IMR-90 (cell line): Measurements from ENCODE around the gene ZNF263. TPM values are rescaled to one million over a fixed set of nuclear protein-coding genes. Genes with fewer than 3 reads are reported as not detected.

ENCODE experiments used
- ATAC-seq: fragments of 200-7000 bp; cut with Tn5 transposase; 2 replicates; pipeline ENCODE4 v1.9.1; 2020; ENCODE audit warnings: low read depth, mild to moderate bottlenecking, moderate library complexity
- BruUV-seq: library from RNA; stranded (reverse); fragments of 400-500 nt; replicated peaks from 2 replicates; lab custom pipeline; 2021; lab: Mats Ljungman, UMichigan
- CTCF ChIA-PET: fragments of 300-600 bp; formaldehyde crosslinking; extraction: SDS; loops from one replicate; lab custom pipeline; 2021; ENCODE audit warnings: antibody characterized with exemption; lab: Yijun Ruan, JAX
- POLR2A ChIA-PET: fragments of 300-600 bp; sonication (Branson Sonifier 250); formaldehyde crosslinking; loops from one replicate; lab custom pipeline; 2022; ENCODE audit warnings: antibody characterized with exemption; ENCODE audit not compliant: unreplicated experiment; lab: Charles Lee
- DNase-seq: peaks from one replicate; pipeline ENCODE4 v3.0.0; 2013
- H2AFZ ChIP-seq: replicated peaks from 2 replicates; pipeline ENCODE3; 2013; ENCODE audit warnings: low read length, mild to moderate bottlenecking; ENCODE audit not compliant: poor library complexity
- H2AK5ac ChIP-seq: 2 replicates; pipeline ENCODE4 v1.6.1; 2013; ENCODE audit warnings: low read depth, low read length, inconsistent platforms
- H2AK9ac ChIP-seq: replicated peaks from 2 replicates; pipeline ENCODE3; 2013; ENCODE audit warnings: mild to moderate bottlenecking, low read depth, low read length, moderate library complexity; ENCODE audit not compliant: poor library complexity
- H2BK120ac ChIP-seq: 2 replicates; pipeline ENCODE4 v1.6.1; 2013; ENCODE audit warnings: low read depth, low read length, inconsistent platforms
- H2BK15ac ChIP-seq: 3 replicates; pipeline ENCODE4 v1.6.1; 2013; ENCODE audit warnings: low read depth, low read length, inconsistent platforms
- H2BK20ac ChIP-seq: 2 replicates; pipeline ENCODE4 v1.6.1; 2013; ENCODE audit warnings: low read depth, mild to moderate bottlenecking, inconsistent platforms, low read length, moderate library complexity
- H2BK5ac ChIP-seq: 2 replicates; pipeline ENCODE4 v1.6.1; 2013; ENCODE audit warnings: mild to moderate bottlenecking, low read depth, low read length, inconsistent platforms; ENCODE audit not compliant: poor library complexity, severe bottlenecking
- H3K14ac ChIP-seq: replicated peaks from 2 replicates; pipeline ENCODE4 v1.6.1; 2013; ENCODE audit warnings: low read depth, low read length, inconsistent platforms
- H3K18ac ChIP-seq: 2 replicates; pipeline ENCODE4 v1.6.1; 2013; ENCODE audit warnings: low read depth, low read length, control low read depth
- H3K23ac ChIP-seq: 2 replicates; pipeline ENCODE4 v1.6.1; 2013; ENCODE audit warnings: low read depth, low read length, inconsistent platforms
- H3K27ac ChIP-seq: 2 replicates; pipeline ENCODE4 v1.5.1; 2013; ENCODE audit warnings: mild to moderate bottlenecking, control low read depth, low read length; ENCODE audit not compliant: insufficient read depth
- H3K27me3 ChIP-seq: 2 replicates; pipeline ENCODE4 v1.6.1; 2013; ENCODE audit warnings: low read length; ENCODE audit not compliant: control insufficient read depth, insufficient read depth
- H3K36me3 ChIP-seq: 2 replicates; pipeline ENCODE4 v1.6.1; 2013; ENCODE audit warnings: low read length, mixed read lengths; ENCODE audit not compliant: control insufficient read depth, insufficient read depth
- H3K4ac ChIP-seq: 2 replicates; pipeline ENCODE4 v1.6.1; 2013; ENCODE audit warnings: low read depth, low read length, inconsistent platforms
- H3K4me1 ChIP-seq: 2 replicates; pipeline ENCODE4 v1.6.1; 2013; ENCODE audit warnings: low read length, mixed read lengths; ENCODE audit not compliant: control insufficient read depth, insufficient read depth
- H3K4me2 ChIP-seq: 2 replicates; pipeline ENCODE4 v1.6.1; 2013; ENCODE audit warnings: low read depth, mild to moderate bottlenecking, control low read depth, low read length, moderate library complexity
- H3K4me3 ChIP-seq: 2 replicates; pipeline ENCODE4 v1.5.1; 2013; ENCODE audit warnings: low read depth, mild to moderate bottlenecking, control low read depth, low read length, moderate library complexity; ENCODE audit not compliant: insufficient read depth
- H3K56ac ChIP-seq: 2 replicates; pipeline ENCODE4 v1.6.1; 2013; ENCODE audit warnings: low read length, inconsistent platforms; ENCODE audit not compliant: insufficient read depth; ENCODE audit errors: extremely low read depth
- H3K79me1 ChIP-seq, 2 experiments: 2 replicates each; pipeline ENCODE4 v1.6.1; 2013; ENCODE audit warnings: low read length in 2 of 2, inconsistent platforms in 1 of 2, low read depth in 1 of 2
- H3K9ac ChIP-seq: 2 replicates; pipeline ENCODE4 v1.6.1; 2013; ENCODE audit warnings: low read depth, low read length, control low read depth
- H3K9me1 ChIP-seq: 2 replicates; pipeline ENCODE4 v1.6.1; 2013; ENCODE audit warnings: low read length, inconsistent platforms; ENCODE audit not compliant: insufficient read depth
- H3K9me3 ChIP-seq: 2 replicates; pipeline ENCODE4 v1.6.1; 2013; ENCODE audit warnings: low read length; ENCODE audit not compliant: control insufficient read depth, insufficient read depth
- H4K20me1 ChIP-seq: 2 replicates; pipeline ENCODE4 v1.6.1; 2013; ENCODE audit warnings: low read length, inconsistent platforms; ENCODE audit not compliant: insufficient read depth
- H4K5ac ChIP-seq: 2 replicates; pipeline ENCODE4 v1.6.1; 2013; ENCODE audit warnings: mild to moderate bottlenecking, low read depth, low read length, control low read depth
- H4K8ac ChIP-seq, 2 experiments: 2 replicates each; pipeline ENCODE4 v1.6.1; 2013; ENCODE audit warnings: low read depth in 2 of 2, low read length in 2 of 2, control low read depth in 1 of 2, inconsistent platforms in 1 of 2
- H4K91ac ChIP-seq: 2 replicates; pipeline ENCODE4 v1.6.1; 2013; ENCODE audit warnings: low read depth, low read length, inconsistent platforms; ENCODE audit not compliant: insufficient read depth
- CEBPB ChIP-seq: IDR thresholded peaks from 2 replicates; pipeline ENCODE4 v1.6.1; 2012; ENCODE audit warnings: low read depth, low read length, improper control_type of control experiment
- CHD1 ChIP-seq: IDR thresholded peaks from 2 replicates; pipeline ENCODE4 v1.6.1; 2012; ENCODE audit warnings: low read depth, low read length, improper control_type of control experiment
- ELK1 ChIP-seq: fragments of 150-350 bp; IDR thresholded peaks from 2 replicates; pipeline ENCODE4 v1.6.1; 2016; ENCODE audit warnings: low read depth, mild to moderate bottlenecking, low read length, moderate library complexity, borderline replicate concordance
- FOS ChIP-seq: fragments of 150-350 bp; IDR thresholded peaks from 2 replicates; pipeline ENCODE4 v1.6.1; 2016; ENCODE audit warnings: low read depth, low read length
- MAFK ChIP-seq: IDR thresholded peaks from 2 replicates; pipeline ENCODE4 v1.6.1; 2012; ENCODE audit warnings: low read depth, low read length, improper control_type of control experiment
- MXI1 ChIP-seq: IDR thresholded peaks from 2 replicates; pipeline ENCODE4 v1.6.1; 2012; ENCODE audit warnings: low read depth, mild to moderate bottlenecking, low read length, moderate library complexity, borderline replicate concordance
- NFE2L2 ChIP-seq: fragments of 150-350 bp; IDR thresholded peaks from 2 replicates; pipeline ENCODE4 v1.6.1; 2016; ENCODE audit warnings: low read depth, mild to moderate bottlenecking, low read length
- POLR2A ChIP-seq: IDR thresholded peaks from 2 replicates; pipeline ENCODE4 v1.6.1; 2012; ENCODE audit warnings: mild to moderate bottlenecking, low read depth, low read length
- RAD21 ChIP-seq: IDR thresholded peaks from 2 replicates; pipeline ENCODE4 v1.6.1; 2012; ENCODE audit warnings: low read length, improper control_type of control experiment
- SMC3 ChIP-seq: fragments of 150-350 bp; IDR thresholded peaks from 2 replicates; pipeline ENCODE4 v1.6.1; 2016; ENCODE audit warnings: low read depth, mild to moderate bottlenecking, antibody characterized with exemption, low read length, moderate library complexity
- WGBS, 2 experiments: methylation state at CpG; one replicate each; pipeline versions ENCODE4 v1.1.5 to v1.1.7; 2013; ENCODE audit warnings: missing lambda C conversion rate in 2 of 2; ENCODE audit not compliant: insufficient read length in 1 of 2; ENCODE audit errors: extremely low coverage in 2 of 2; 5-methylcytosine and 5-hydroxymethylcytosine counted together
- dilution Hi-C: fragments of 300-500 bp; cut with HindIII; formaldehyde crosslinking; loops from one replicate; pipeline ENCODE4 v1.14.3; 2018; ENCODE audit warnings: low sequenced_read_pairs; ENCODE audit not compliant: unreplicated experiment
- in situ Hi-C: fragments of 300-500 bp; cut with MboI; formaldehyde crosslinking; loops from 3 replicates; pipeline ENCODE4 v1.14.3; 2019; ENCODE audit warnings: low sequenced_read_pairs, inconsistent platforms, mixed read lengths
- intact Hi-C: fragments of 100-400 bp; cut with micrococcal nuclease; formaldehyde crosslinking; loops from 2 replicates; pipeline ENCODE4 v1.10.0; 2022
- polyA plus RNA-seq, 3 experiments: library from polyadenylated mRNA; depleted of rRNA; stranded (reverse); fragments of >200 nt; gene quantifications; 2 replicates each; pipeline ENCODE4 v1.2.3, GENCODE V29; 2012; ENCODE audit warnings: low replicate concordance in 1 of 3
- total RNA-seq: library from RNA; depleted of rRNA; stranded (reverse); fragments of >200 nt; gene quantifications from 2 replicates; pipeline ENCODE4 v1.2.3, GENCODE V29; 2012
- TF ChIP-seq, protein P1 (sequence below): conservative IDR thresholded peaks from 2 replicates; pipeline ENCODE4 v1.5.1; 2012; ENCODE audit warnings: mild to moderate bottlenecking, low read depth, low read length, improper control_type of control experiment
- TF ChIP-seq, protein P2 (sequence below): fragments of 150-350 bp; IDR thresholded peaks from 2 replicates; pipeline ENCODE4 v1.6.1; 2017; ENCODE audit warnings: mild to moderate bottlenecking, antibody characterized with exemption, low read length, low read depth

The ZNF263 gene
- total and polyA plus RNA-seq, 2 of the 4 experiments (the other 2 are of a cell fraction): 20.8 to 40.3 TPM

DNA sequence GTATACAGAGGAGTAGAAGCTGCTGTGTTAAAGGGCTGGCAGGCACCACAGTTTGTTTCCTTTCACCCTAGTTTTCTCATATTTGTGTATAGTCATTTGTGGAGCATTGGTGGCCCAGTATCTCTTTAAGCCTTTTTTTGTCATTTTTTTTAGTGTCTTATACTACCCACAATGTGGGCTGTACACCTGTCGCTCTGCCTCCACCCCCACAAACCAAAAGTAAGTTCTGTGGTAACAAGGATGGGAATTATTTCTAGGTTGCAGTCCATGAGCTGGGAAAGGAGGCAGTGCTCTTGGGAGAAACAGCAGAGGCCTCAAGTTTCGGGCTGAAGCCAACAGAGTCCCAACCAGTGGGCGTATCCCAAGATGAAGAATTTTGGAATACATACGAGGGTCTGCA, 28.2 kb downstream of the ZNF263 start:
- intact Hi-C loops: no loop called here
- no peak overlapping the region for H3K9ac ChIP-seq

More for the DNA sequence above, 28.2 kb downstream of the ZNF263 start:
- H4K8ac ChIP-seq: no peak overlapping the region
- no peak overlapping the region for H2BK5ac ChIP-seq
- H2AK9ac ChIP-seq: no peak overlapping the region
- H2AK5ac ChIP-seq: no peak overlapping the region
- no peaks in the 10 kb centered on the region for H3K9me1 ChIP-seq
- TF ChIP-seq, protein P1, sequence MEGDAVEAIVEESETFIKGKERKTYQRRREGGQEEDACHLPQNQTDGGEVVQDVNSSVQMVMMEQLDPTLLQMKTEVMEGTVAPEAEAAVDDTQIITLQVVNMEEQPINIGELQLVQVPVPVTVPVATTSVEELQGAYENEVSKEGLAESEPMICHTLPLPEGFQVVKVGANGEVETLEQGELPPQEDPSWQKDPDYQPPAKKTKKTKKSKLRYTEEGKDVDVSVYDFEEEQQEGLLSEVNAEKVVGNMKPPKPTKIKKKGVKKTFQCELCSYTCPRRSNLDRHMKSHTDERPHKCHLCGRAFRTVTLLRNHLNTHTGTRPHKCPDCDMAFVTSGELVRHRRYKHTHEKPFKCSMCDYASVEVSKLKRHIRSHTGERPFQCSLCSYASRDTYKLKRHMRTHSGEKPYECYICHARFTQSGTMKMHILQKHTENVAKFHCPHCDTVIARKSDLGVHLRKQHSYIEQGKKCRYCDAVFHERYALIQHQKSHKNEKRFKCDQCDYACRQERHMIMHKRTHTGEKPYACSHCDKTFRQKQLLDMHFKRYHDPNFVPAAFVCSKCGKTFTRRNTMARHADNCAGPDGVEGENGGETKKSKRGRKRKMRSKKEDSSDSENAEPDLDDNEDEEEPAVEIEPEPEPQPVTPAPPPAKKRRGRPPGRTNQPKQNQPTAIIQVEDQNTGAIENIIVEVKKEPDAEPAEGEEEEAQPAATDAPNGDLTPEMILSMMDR: no peak
- TF ChIP-seq SMC3 (no peak), CEBPB (no peak), ELK1 (no peak), FOS (no peak), NFE2L2 (no peak), POLR2A (no peak), CHD1 (no peak), MXI1 (no peak), RAD21 (no peak), MAFK (no peak)
- TF ChIP-seq, protein P2, sequence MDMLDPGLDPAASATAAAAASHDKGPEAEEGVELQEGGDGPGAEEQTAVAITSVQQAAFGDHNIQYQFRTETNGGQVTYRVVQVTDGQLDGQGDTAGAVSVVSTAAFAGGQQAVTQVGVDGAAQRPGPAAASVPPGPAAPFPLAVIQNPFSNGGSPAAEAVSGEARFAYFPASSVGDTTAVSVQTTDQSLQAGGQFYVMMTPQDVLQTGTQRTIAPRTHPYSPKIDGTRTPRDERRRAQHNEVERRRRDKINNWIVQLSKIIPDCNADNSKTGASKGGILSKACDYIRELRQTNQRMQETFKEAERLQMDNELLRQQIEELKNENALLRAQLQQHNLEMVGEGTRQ: no peak
- BruUV-seq: no TSS peak
- no peak overlapping the region for H2AFZ ChIP-seq
- in situ Hi-C loops (no loop called here), dilution Hi-C loops (no loop called here)
- no peak overlapping the region for H3K56ac ChIP-seq
- no peak overlapping the region for H3K14ac ChIP-seq
- CTCF ChIA-PET: no interaction called here
- H2BK20ac ChIP-seq: no peak overlapping the region
- no peak overlapping the region for H4K91ac ChIP-seq
- H2BK120ac ChIP-seq: no peak overlapping the region
- H2BK15ac ChIP-seq: no peak overlapping the region
- H3K4ac ChIP-seq: no peak overlapping the region
- WGBS, 2 experiments: no CpG with 5 or more reads among the region's 4 CpGs
- H4K20me1 ChIP-seq: no peaks in the 10 kb centered on the region
- no peak overlapping the region for H4K5ac ChIP-seq
- H3K36me3 ChIP-seq: peaks cover 50% of the 10 kb centered on the region
- no peaks in the 10 kb centered on the region for H3K27me3 ChIP-seq
- POLR2A ChIA-PET: no interaction called here
- no peak for ATAC-seq
- H3K23ac ChIP-seq: no peak overlapping the region
- DNase-seq: no peak
- no peak overlapping the region for H3K27ac ChIP-seq
- no peak overlapping the region for H3K18ac ChIP-seq
- no peak overlapping the region for H3K4me2 ChIP-seq
- H3K79me1 ChIP-seq: peaks cover 7 to 10% of the 10 kb centered on the region in 2 experiments; a peak in 3 of 4 replicates
- peaks cover 80% of the 10 kb centered on the region for H3K9me3 ChIP-seq
- H3K4me3 ChIP-seq: no peak overlapping the region
- H3K4me1 ChIP-seq: no peaks in the 10 kb centered on the region
